H9 (cell line): ENCODE data around the gene CRACR2B. TPM values are rescaled to one million over a fixed set of nuclear protein-coding genes. Genes with fewer than 3 reads are reported as not detected.

ENCODE experiments used
- DNase-seq: peaks from one replicate; pipeline ENCODE4 v3.0.0-alpha.2; 2017
- H2AFZ ChIP-seq: one replicate; pipeline ENCODE4 v1.6.1; 2013; ENCODE audit warnings: mild to moderate bottlenecking, low read length, control low read depth, moderate library complexity
- H2AK5ac ChIP-seq: 2 replicates; pipeline ENCODE4 v1.6.1; 2013; ENCODE audit warnings: low read length, control low read depth, mixed read lengths; ENCODE audit not compliant: insufficient read length
- H2BK120ac ChIP-seq: one replicate; pipeline ENCODE4 v1.6.1; 2013; ENCODE audit warnings: low read depth, mild to moderate bottlenecking, low read length, control low read depth, inconsistent platforms; ENCODE audit not compliant: poor library complexity, severe bottlenecking
- H2BK12ac ChIP-seq: 2 replicates; pipeline ENCODE4 v1.6.1; 2013; ENCODE audit warnings: low read length, control low read depth, mixed read lengths, low read depth; ENCODE audit not compliant: insufficient read length
- H2BK15ac ChIP-seq: 2 replicates; pipeline ENCODE4 v1.6.1; 2013; ENCODE audit warnings: low read depth, low read length, control low read depth
- H2BK20ac ChIP-seq: one replicate; pipeline ENCODE4 v1.6.1; 2013; ENCODE audit warnings: low read depth, mild to moderate bottlenecking, low read length, control low read depth, inconsistent platforms; ENCODE audit not compliant: poor library complexity, severe bottlenecking
- H2BK5ac ChIP-seq: 2 replicates; pipeline ENCODE4 v1.6.1; 2013; ENCODE audit warnings: low read length, control low read depth, mixed read lengths; ENCODE audit not compliant: insufficient read length
- H3K14ac ChIP-seq: 2 replicates; pipeline ENCODE4 v1.6.1; 2013; ENCODE audit warnings: low read length, control low read depth; ENCODE audit not compliant: insufficient read depth
- H3K18ac ChIP-seq: 2 replicates; pipeline ENCODE4 v1.6.1; 2013; ENCODE audit warnings: low read depth, mild to moderate bottlenecking, mixed read lengths, low read length, control low read depth; ENCODE audit not compliant: insufficient read length
- H3K23ac ChIP-seq: 2 replicates; pipeline ENCODE4 v1.6.1; 2013; ENCODE audit warnings: low read length, control low read depth, mixed read lengths, low read depth; ENCODE audit not compliant: insufficient read length
- H3K23me2 ChIP-seq: 2 replicates; pipeline ENCODE4 v1.6.1; 2013; ENCODE audit warnings: low read depth, mild to moderate bottlenecking, mixed read lengths, low read length, control low read depth; ENCODE audit not compliant: insufficient read length, poor library complexity, severe bottlenecking
- H3K27ac ChIP-seq: 2 replicates; pipeline ENCODE4 v1.5.1; 2013; ENCODE audit warnings: low read length, control low read depth, mixed read lengths, low read depth; ENCODE audit not compliant: insufficient read length
- H3K27me3 ChIP-seq: 2 replicates; pipeline ENCODE4 v1.6.1; 2013; ENCODE audit warnings: low read length, control low read depth, inconsistent platforms; ENCODE audit not compliant: insufficient read depth
- H3K4ac ChIP-seq: 2 replicates; pipeline ENCODE4 v1.6.1; 2013; ENCODE audit warnings: low read depth, mild to moderate bottlenecking, control low read depth, inconsistent platforms, low read length, moderate library complexity
- H3K4me1 ChIP-seq: 2 replicates; pipeline ENCODE4 v1.6.1; 2013; ENCODE audit warnings: low read length, control low read depth, inconsistent platforms; ENCODE audit not compliant: insufficient read depth
- H3K4me2 ChIP-seq: 2 replicates; pipeline ENCODE4 v1.6.1; 2013; ENCODE audit warnings: low read length, control low read depth, mixed read lengths; ENCODE audit not compliant: insufficient read length, insufficient read depth
- H3K56ac ChIP-seq: 2 replicates; pipeline ENCODE4 v1.6.1; 2013; ENCODE audit warnings: low read depth, mild to moderate bottlenecking, mixed read lengths, low read length, control low read depth; ENCODE audit not compliant: insufficient read length
- H3K79me1 ChIP-seq: 2 replicates; pipeline ENCODE4 v1.6.1; 2013; ENCODE audit warnings: low read depth, mild to moderate bottlenecking, moderate library complexity, low read length, control low read depth, inconsistent platforms; ENCODE audit not compliant: insufficient read depth, poor library complexity, severe bottlenecking
- H3K79me2 ChIP-seq: 2 replicates; pipeline ENCODE4 v1.6.1; 2013; ENCODE audit warnings: low read length, control low read depth, inconsistent platforms; ENCODE audit not compliant: insufficient read depth
- H3K9ac ChIP-seq: 2 replicates; pipeline ENCODE4 v1.6.1; 2013; ENCODE audit warnings: low read length, control low read depth, mixed read lengths; ENCODE audit not compliant: insufficient read length; ENCODE audit errors: extremely low read depth
- H3K9me3 ChIP-seq: one replicate; pipeline ENCODE4 v1.6.1; 2013; ENCODE audit warnings: low read depth, low read length, inconsistent platforms; ENCODE audit not compliant: control insufficient read depth
- H3T11ph ChIP-seq: one replicate; pipeline ENCODE4 v1.6.1; 2013; ENCODE audit warnings: mild to moderate bottlenecking, low read length, control low read depth, inconsistent platforms
- H4K20me1 ChIP-seq: one replicate; pipeline ENCODE4 v1.6.1; 2013; ENCODE audit not compliant: control insufficient read depth, insufficient read length, insufficient read depth
- H4K5ac ChIP-seq: 2 replicates; pipeline ENCODE4 v1.6.1; 2013; ENCODE audit warnings: low read depth, mild to moderate bottlenecking, mixed read lengths, low read length, control low read depth; ENCODE audit not compliant: insufficient read length
- H4K8ac ChIP-seq: replicated peaks from 2 replicates; pipeline ENCODE4 v1.6.1; 2013; ENCODE audit warnings: low read length, control low read depth, mixed read lengths, low read depth; ENCODE audit not compliant: insufficient read length
- H4K91ac ChIP-seq: 2 replicates; pipeline ENCODE4 v1.6.1; 2013; ENCODE audit warnings: low read depth, mild to moderate bottlenecking, moderate library complexity, mixed read lengths, low read length, control low read depth; ENCODE audit not compliant: insufficient read length
- H3K27ac Mint-ChIP-seq, 3 experiments: 2 replicates in 2 of 3; 3 replicates in 1 of 3; pipeline ENCODE4 v1.8.0; 2020 to 2021; ENCODE audit warnings: mixed read lengths in 3 of 3, mild to moderate bottlenecking in 1 of 3, moderate library complexity in 1 of 3
- H3K27me3 Mint-ChIP-seq: 2 replicates; pipeline ENCODE4 v1.8.0; 2021; ENCODE audit warnings: low read depth, mild to moderate bottlenecking, moderate library complexity, mixed read lengths
- H3K36me3 Mint-ChIP-seq, 3 experiments: 2 replicates in 2 of 3; 3 replicates in 1 of 3; pipeline ENCODE4 v1.8.0; 2020 to 2021; ENCODE audit warnings: low read depth in 3 of 3, mixed read lengths in 3 of 3; ENCODE audit not compliant: insufficient read depth in 1 of 3
- H3K4me1 Mint-ChIP-seq, 2 experiments: 2 replicates each; pipeline ENCODE4 v1.8.0; 2020; ENCODE audit warnings: mixed read lengths in 2 of 2
- H3K4me3 Mint-ChIP-seq, 2 experiments: 2 replicates in 1 of 2; 3 replicates in 1 of 2; pipeline ENCODE4 v1.8.0; 2020 to 2021; ENCODE audit warnings: mild to moderate bottlenecking in 2 of 2, mixed read lengths in 2 of 2, moderate library complexity in 1 of 2
- H3K9me3 Mint-ChIP-seq, 2 experiments: 2 replicates in 1 of 2; 3 replicates in 1 of 2; pipeline ENCODE4 v1.8.0; 2020; ENCODE audit warnings: mild to moderate bottlenecking in 2 of 2, mixed read lengths in 2 of 2, moderate library complexity in 1 of 2
- WGBS: extraction: QIAGEN DNeasy Blood & Tissue Kit; methylation state at CpG from one replicate; pipeline ENCODE4 v1.1.7; 2013; ENCODE audit warnings: missing lambda C conversion rate, low lambda C conversion rate, mixed read lengths; ENCODE audit not compliant: insufficient read length; ENCODE audit errors: extremely low coverage; 5-methylcytosine and 5-hydroxymethylcytosine counted together
- total RNA-seq: library from RNA; stranded (reverse); gene quantifications from 2 replicates; pipeline ENCODE4 v1.2.1, GENCODE V29; 2021
- TF ChIP-seq, protein P1 (sequence below): fragments of 200-600 bp; sonication (generic); conservative IDR thresholded peaks from 3 replicates; pipeline ENCODE4 v1.8.0; 2021; ENCODE audit warnings: antibody characterized with exemption, mild to moderate bottlenecking

CRACR2B gene
- total RNA-seq, 1 experiment from 2014 or later, result 29.0 TPM

- no peak overlapping the region for H3T11ph ChIP-seq
- Mint-ChIP-seq H3K9me3 (no peaks in the 10 kb centered on the region), H3K4me1 (peaks cover 5 to 8% of the 10 kb centered on the region in 2 experiments), H3K27ac (no peak overlapping the region), H3K4me3 (no peak overlapping the region), H3K27me3 (peaks cover 3% of the 10 kb centered on the region; the same call in 1 of the 2 replicates), H3K36me3 (peaks cover 16 to 41% (median 40%) of the 10 kb centered on the region in 3 experiments)
- H3K4me2 ChIP-seq, result no peak overlapping the region
- H2BK15ac ChIP-seq, result no peak overlapping the region
- H3K27ac ChIP-seq, result no peak overlapping the region
- no peaks in the 10 kb centered on the region for H3K9me3 ChIP-seq
- no peak overlapping the region; the same call in 1 of the 2 replicates for H3K14ac ChIP-seq
- no CpG with 5 or more reads among the region's 9 CpGs for WGBS
- no peak overlapping the region for H3K4ac ChIP-seq
- no peak overlapping the region for H4K5ac ChIP-seq
- no peaks in the 10 kb centered on the region for H3K79me2 ChIP-seq
- H2AK5ac ChIP-seq, result no peak overlapping the region
- no peaks in the 10 kb centered on the region for H3K79me1 ChIP-seq
- 0 out of 2 replicates have a peak, but pooled peaks cover under 1% of the 10 kb centered on the region for H3K4me1 ChIP-seq
- no peak overlapping the region for H3K18ac ChIP-seq
- TF ChIP-seq, protein P1, sequence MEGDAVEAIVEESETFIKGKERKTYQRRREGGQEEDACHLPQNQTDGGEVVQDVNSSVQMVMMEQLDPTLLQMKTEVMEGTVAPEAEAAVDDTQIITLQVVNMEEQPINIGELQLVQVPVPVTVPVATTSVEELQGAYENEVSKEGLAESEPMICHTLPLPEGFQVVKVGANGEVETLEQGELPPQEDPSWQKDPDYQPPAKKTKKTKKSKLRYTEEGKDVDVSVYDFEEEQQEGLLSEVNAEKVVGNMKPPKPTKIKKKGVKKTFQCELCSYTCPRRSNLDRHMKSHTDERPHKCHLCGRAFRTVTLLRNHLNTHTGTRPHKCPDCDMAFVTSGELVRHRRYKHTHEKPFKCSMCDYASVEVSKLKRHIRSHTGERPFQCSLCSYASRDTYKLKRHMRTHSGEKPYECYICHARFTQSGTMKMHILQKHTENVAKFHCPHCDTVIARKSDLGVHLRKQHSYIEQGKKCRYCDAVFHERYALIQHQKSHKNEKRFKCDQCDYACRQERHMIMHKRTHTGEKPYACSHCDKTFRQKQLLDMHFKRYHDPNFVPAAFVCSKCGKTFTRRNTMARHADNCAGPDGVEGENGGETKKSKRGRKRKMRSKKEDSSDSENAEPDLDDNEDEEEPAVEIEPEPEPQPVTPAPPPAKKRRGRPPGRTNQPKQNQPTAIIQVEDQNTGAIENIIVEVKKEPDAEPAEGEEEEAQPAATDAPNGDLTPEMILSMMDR, result no peak
- no peak for DNase-seq
- H3K23me2 ChIP-seq, result no peaks in the 10 kb centered on the region
- H2BK20ac ChIP-seq, result no peak overlapping the region
- H3K23ac ChIP-seq, result no peak overlapping the region
- H3K56ac ChIP-seq, result no peak overlapping the region
- no peaks in the 10 kb centered on the region for H4K20me1 ChIP-seq
- H3K9ac ChIP-seq, result no peak overlapping the region
- no peak overlapping the region for H2AFZ ChIP-seq
- H2BK5ac ChIP-seq, result no peak overlapping the region
- H4K91ac ChIP-seq, result no peak overlapping the region
- no peak overlapping the region for H4K8ac ChIP-seq
- no peak overlapping the region for H2BK120ac ChIP-seq
- no peak overlapping the region for H2BK12ac ChIP-seq
- H3K27me3 ChIP-seq, result no peaks in the 10 kb centered on the region
These were observed 45.1 kb downstream of the CRACR2B start for GRCh38 chr11:872799-873198.
